ENCODE results near the gene ADAMTS17.

Gene ADAMTS17

GRCh38 chr15:100278596-100279380, 63.0 kb downstream of the ADAMTS17 start:
- no peak for FAIRE-seq
- DNase-seq (ENCODE audit: low spot score): no peak

- DNase-seq (ENCODE audit: low spot score): no peak
- FAIRE-seq: no peak
Observed at GRCh38 chr15:100277087-100277855, 64.5 kb downstream of the ADAMTS17 start.

- no peak for FAIRE-seq
Observed at GRCh38 chr15:100276506-100276905, 65.3 kb downstream of the ADAMTS17 start.

GRCh38 chr15:100275641-100276040, 66.1 kb downstream of the ADAMTS17 start:
- FAIRE-seq (no peak), DNase-seq (ENCODE audit: low spot score) (no peak)

More at GRCh38 chr15:100276506-100276905, 65.3 kb downstream of the ADAMTS17 start:
- DNase-seq (ENCODE audit: low spot score): no peak

GRCh38 chr15:100269831-100270230, 71.9 kb downstream of the ADAMTS17 start:
- DNase-seq (ENCODE audit: low spot score) (no peak), FAIRE-seq (no peak)

GRCh38 chr15:100266166-100266565, 75.6 kb downstream of the ADAMTS17 start:
- FAIRE-seq (no peak), DNase-seq (ENCODE audit: low spot score) (no peak)

- FAIRE-seq (no peak), DNase-seq (ENCODE audit: low spot score) (no peak)
Observed at GRCh38 chr15:100265641-100266035, 76.1 kb downstream of the ADAMTS17 start.

- DNase-seq (ENCODE audit: low spot score) (no peak), FAIRE-seq (no peak)
Observed at GRCh38 chr15:100264994-100265640, 76.7 kb downstream of the ADAMTS17 start.

- no peak for FAIRE-seq
- no peak for DNase-seq (ENCODE audit: low spot score)
Observed at GRCh38 chr15:100263721-100264455, 77.9 kb downstream of the ADAMTS17 start.

- no peak for FAIRE-seq
Observed at GRCh38 chr15:100263031-100263430, 78.7 kb downstream of the ADAMTS17 start.

GRCh38 chr15:100261302-100262240, 80.2 kb downstream of the ADAMTS17 start:
- DNase-seq (ENCODE audit: low spot score): no peak
- no peak for FAIRE-seq

More at GRCh38 chr15:100263031-100263430, 78.7 kb downstream of the ADAMTS17 start:
- no peak for DNase-seq (ENCODE audit: low spot score)

GRCh38 chr15:100259266-100259665, 82.5 kb downstream of the ADAMTS17 start:
- DNase-seq (ENCODE audit: low spot score) (no peak), FAIRE-seq (no peak)

GRCh38 chr15:100256970-100257650, 84.7 kb downstream of the ADAMTS17 start:
- DNase-seq (ENCODE audit: low spot score): no peak
- FAIRE-seq: no peak

GRCh38 chr15:100256101-100256969, 85.4 kb downstream of the ADAMTS17 start:
- DNase-seq (ENCODE audit: low spot score) (no peak), FAIRE-seq (no peak)

- no peak for DNase-seq (ENCODE audit: low spot score)
Observed at GRCh38 chr15:100255644-100256043, 86.1 kb downstream of the ADAMTS17 start.

GRCh38 chr15:100254691-100255090, 87.1 kb downstream of the ADAMTS17 start:
- FAIRE-seq: no peak

More at GRCh38 chr15:100255644-100256043, 86.1 kb downstream of the ADAMTS17 start:
- no peak for FAIRE-seq

GRCh38 chr15:100254285-100254684, 87.5 kb downstream of the ADAMTS17 start:
- no peak for DNase-seq (ENCODE audit: low spot score)
- FAIRE-seq: no peak

More at GRCh38 chr15:100254691-100255090, 87.1 kb downstream of the ADAMTS17 start:
- DNase-seq (ENCODE audit: low spot score): no peak

- FAIRE-seq (no peak), DNase-seq (ENCODE audit: low spot score) (no peak)
Observed at GRCh38 chr15:100253640-100254039, 88.1 kb downstream of the ADAMTS17 start.

All from RCC 7860 (cell line).